ENCODE measurements around the gene LAMA5.

LAMA5 gene

DNA sequence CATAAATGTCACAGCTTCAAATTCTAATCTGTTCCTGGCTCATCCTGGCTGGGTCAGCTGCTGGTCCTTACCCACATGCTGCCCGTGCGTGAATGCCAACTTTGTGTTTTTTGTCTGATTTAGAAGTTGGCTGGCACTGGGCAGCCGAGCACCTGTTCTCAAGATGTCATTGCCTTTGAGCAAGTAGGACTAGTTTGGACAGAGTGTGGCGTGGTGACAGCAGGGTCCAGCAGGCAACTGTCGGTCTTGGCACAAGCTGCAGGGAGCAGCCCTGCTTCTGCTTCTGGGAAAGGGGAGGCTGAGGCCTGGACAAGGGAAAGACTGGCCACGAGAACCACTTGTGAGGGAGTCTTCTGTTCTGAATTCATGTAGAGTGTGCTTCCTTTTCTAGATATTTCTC, 90.7 kb downstream of the LAMA5 start:
- H3K4me3 ChIP-seq (ENCODE audit: low read depth, low read length): no peak overlapping the region
- no peak for TF ChIP-seq CTCF (IDR thresholded peaks at IDR 0.05; ENCODE audit: borderline replicate concordance, insufficient read depth, low read depth, low read length)

DNA sequence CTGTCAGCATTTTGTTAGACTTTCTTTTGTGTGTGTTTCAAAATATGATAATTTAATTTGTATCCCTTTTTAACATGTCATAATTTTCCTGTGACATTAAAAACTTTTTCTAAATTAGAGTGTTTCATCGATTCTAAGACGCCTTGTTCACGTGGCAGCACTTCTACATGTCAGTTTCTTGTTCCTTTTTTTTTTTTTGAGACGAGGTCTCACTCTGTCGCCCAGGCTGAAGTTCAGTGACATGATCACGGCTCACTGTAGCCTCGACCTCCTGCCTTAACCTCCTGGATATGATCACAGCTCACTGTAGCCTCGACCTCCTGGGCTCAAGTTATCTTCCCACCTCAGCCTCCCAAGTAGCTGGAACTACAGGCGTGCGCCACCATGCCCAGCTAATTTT, 91.9 kb downstream of the LAMA5 start:
- H3K4me3 ChIP-seq (ENCODE audit: low read depth, low read length): no peak overlapping the region
- no peak for TF ChIP-seq CTCF (IDR thresholded peaks at IDR 0.05; ENCODE audit: borderline replicate concordance, insufficient read depth, low read depth, low read length)

DNA sequence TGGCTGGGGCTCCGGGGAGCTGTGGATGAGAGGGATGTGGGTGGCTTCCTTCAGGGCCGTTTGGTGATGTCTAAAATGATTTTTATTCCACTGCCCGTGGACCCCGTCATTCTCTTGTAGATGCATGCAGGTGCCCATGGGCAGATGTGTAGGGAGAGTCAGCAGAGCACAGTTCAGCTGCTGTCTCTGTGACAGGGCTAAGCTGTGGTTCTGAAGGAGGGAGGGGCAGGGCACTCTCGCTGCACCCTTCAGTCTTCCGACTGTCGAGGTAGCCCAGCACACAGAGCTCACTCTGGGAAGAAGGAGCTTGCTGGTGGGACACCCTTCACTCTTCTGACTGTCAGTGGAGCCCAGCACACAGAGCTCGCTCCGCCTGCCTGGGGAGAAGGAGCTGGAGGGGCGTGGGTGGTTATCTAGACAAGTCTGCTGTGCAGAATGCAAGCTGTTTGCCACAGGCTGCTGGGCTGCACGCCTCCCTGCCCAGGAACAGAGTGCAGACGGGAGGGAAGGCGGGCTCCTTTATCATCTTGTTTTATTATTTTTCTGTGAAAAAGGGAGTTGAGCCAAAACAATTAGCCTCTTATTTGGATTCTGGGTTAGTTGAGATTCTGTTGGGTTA, 92.7 kb downstream of the LAMA5 start:
- no peak for TF ChIP-seq CTCF (IDR thresholded peaks at IDR 0.05; ENCODE audit: borderline replicate concordance, insufficient read depth, low read depth, low read length)
- H3K4me3 ChIP-seq (ENCODE audit: low read depth, low read length): no peak overlapping the region

DNA sequence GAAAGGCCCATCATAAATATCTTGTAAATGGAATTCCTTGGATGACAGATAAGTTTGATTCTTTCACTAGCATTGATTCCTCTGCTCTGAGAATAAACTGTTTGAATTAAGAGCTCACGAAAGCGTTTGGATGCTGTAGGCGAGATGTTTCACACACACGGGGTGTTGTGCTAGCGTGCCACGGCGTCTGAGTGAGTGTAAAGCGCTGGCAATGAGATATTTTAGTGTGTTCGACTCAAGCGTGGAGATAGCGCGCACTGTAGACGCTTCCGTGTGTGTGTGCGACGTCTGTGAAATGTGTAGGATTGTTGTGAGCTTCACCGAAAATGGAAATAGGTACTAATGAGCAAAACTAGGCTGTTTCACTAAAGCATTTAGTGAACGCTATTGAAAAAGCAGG, 93.7 kb downstream of the LAMA5 start:
- TF ChIP-seq CTCF (IDR thresholded peaks at IDR 0.05; ENCODE audit: borderline replicate concordance, insufficient read depth, low read depth, low read length): no peak
- no peak overlapping the region for H3K4me3 ChIP-seq (ENCODE audit: low read depth, low read length)

DNA sequence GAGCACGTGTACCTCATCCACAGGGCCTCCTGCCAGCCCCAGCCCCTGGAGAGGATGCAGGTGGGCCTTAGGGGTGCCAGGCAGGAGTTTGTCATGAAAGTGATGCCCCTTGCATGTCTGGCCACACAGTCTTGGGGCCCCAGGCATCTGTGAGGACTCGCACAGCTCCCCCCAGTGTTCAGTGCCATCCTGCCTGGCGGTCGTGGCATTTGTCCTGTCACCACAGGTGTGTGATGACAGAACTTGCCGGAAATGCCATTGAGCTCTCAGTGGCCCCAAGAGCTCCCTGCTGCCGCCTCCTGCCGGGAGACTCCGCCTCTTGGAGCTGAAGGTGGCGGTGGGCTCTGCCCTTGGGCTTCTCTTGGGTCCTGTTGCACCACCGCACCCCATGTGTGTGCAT, 94.9 kb downstream of the LAMA5 start:
- no peak for TF ChIP-seq CTCF (IDR thresholded peaks at IDR 0.05; ENCODE audit: borderline replicate concordance, insufficient read depth, low read depth, low read length)
- no peak overlapping the region for H3K4me3 ChIP-seq (ENCODE audit: low read depth, low read length)

DNA sequence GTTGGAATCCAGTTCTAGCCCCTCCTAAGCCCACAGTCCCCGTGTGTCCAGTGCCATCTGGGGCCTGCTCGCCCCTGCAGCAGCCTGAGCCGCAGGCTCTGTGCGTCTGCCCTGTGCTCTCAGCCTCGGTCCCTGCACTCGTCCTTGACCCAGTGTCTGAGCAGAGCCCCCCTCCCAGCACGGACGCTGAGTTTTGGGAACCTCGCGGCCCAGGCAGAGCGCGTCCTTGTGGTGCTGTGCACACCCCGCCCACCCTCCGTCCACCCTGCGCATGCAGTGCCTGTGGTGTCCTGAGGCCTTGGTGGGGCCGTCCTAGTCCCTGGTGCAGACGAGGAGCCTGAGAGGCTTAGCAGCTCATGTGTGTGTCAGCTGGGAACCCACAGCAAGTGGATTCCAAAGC, 97.2 kb downstream of the LAMA5 start:
- no peak for TF ChIP-seq CTCF (IDR thresholded peaks at IDR 0.05; ENCODE audit: borderline replicate concordance, insufficient read depth, low read depth, low read length)
- H3K4me3 ChIP-seq (ENCODE audit: low read depth, low read length): no peak overlapping the region

GRCh38 chr20:62269378-62269777, 97.7 kb downstream of the LAMA5 start:
- no peak overlapping the region for H3K4me3 ChIP-seq (ENCODE audit: low read depth, low read length)
- no peak for TF ChIP-seq CTCF (IDR thresholded peaks at IDR 0.05; ENCODE audit: borderline replicate concordance, insufficient read depth, low read depth, low read length)
